ENCODE results near the gene KHNYN.
"Not testable (repeated sequence)": the region's sequence is repeated elsewhere in the genome, so short reads cannot be mapped to it uniquely, and the experiment has no call there.

The KHNYN gene

GRCh38 chr14:24429395-24430142 is at the start of gene KHNYN, which contains the start of gene CBLN3:
TSS of gene KHNYN (plus strand) at chr14:24429954. CDS start at chr14:24430731, 777 bp downstream.
TSS of gene CBLN3 (minus strand) at chr14:24429668. CDS start at chr14:24429054, 614 bp downstream.
- TF ChIP-seq CTCF (IDR thresholded peaks at IDR 0.05; ENCODE audit: control insufficient read depth, extremely low read depth, insufficient read depth): no peak
- no peak for DNase-seq (ENCODE audit: low read depth)
- H3K4me3 ChIP-seq (ENCODE audit: low read depth, low read length): peak within 1 kb of the TSS; percentile 82

- no peak overlapping the region for H3K4me3 ChIP-seq (ENCODE audit: low read depth, low read length)
- no peak for TF ChIP-seq CTCF (IDR thresholded peaks at IDR 0.05; ENCODE audit: control insufficient read depth, extremely low read depth, insufficient read depth)
- no peak for DNase-seq (ENCODE audit: low read depth)
Observed at GRCh38 chr14:24381363-24382063, 48.2 kb upstream of the KHNYN start.

GRCh38 chr14:24382064-24382371 is 47.7 kb upstream of the KHNYN start:
- no peak overlapping the region for H3K4me3 ChIP-seq (ENCODE audit: low read depth, low read length)
- no peak for DNase-seq (ENCODE audit: low read depth)
- no peak for TF ChIP-seq CTCF (IDR thresholded peaks at IDR 0.05; ENCODE audit: control insufficient read depth, extremely low read depth, insufficient read depth)

GRCh38 chr14:24384169-24384568 is 45.6 kb upstream of the KHNYN start:
- no peak for DNase-seq (ENCODE audit: low read depth)
- no peak overlapping the region for H3K4me3 ChIP-seq (ENCODE audit: low read depth, low read length)
- TF ChIP-seq CTCF (IDR thresholded peaks at IDR 0.05; ENCODE audit: control insufficient read depth, extremely low read depth, insufficient read depth): no peak

GRCh38 chr14:24385524-24385923 is 44.2 kb upstream of the KHNYN start:
- no peak overlapping the region for H3K4me3 ChIP-seq (ENCODE audit: low read depth, low read length)
- TF ChIP-seq CTCF (IDR thresholded peaks at IDR 0.05; ENCODE audit: control insufficient read depth, extremely low read depth, insufficient read depth): no peak
- no peak for DNase-seq (ENCODE audit: low read depth)

- no peak for TF ChIP-seq CTCF (IDR thresholded peaks at IDR 0.05; ENCODE audit: control insufficient read depth, extremely low read depth, insufficient read depth)
- no peak overlapping the region for H3K4me3 ChIP-seq (ENCODE audit: low read depth, low read length)
- no peak for DNase-seq (ENCODE audit: low read depth)
Observed at GRCh38 chr14:24387009-24387345, 42.8 kb upstream of the KHNYN start.

- H3K4me3 ChIP-seq (ENCODE audit: low read depth, low read length); DNase-seq (ENCODE audit: low read depth): not testable (repeated sequence)
Observed at GRCh38 chr14:24387579-24387978, 42.2 kb upstream of the KHNYN start.
